Camera-type eye (tissue), 1 donor: ENCODE results near the gene TRIM47. TPM values are rescaled to one million over a fixed set of nuclear protein-coding genes. Genes with fewer than 3 reads are reported as not detected.

Source experiments
- total RNA-seq: library from RNA; depleted of rRNA; stranded (reverse); fragments of >200 nt; gene quantifications from one replicate; pipeline ENCODE4 v1.2.3, GENCODE V29; 2014

Gene TRIM47
- total RNA-seq: 14.9 TPM

GRCh38 chr17:75878174-75878998 is at the start of gene TRIM47:
Gene TRIM47, minus strand, starts transcription at chr17:75878581. Its CDS starts 33 bp downstream, at chr17:75878548.

GRCh38 chr17:75904749-75905521 is 26.6 kb upstream of the TRIM47 start, which contains the start of gene MRPL38:
Gene MRPL38, minus strand, starts transcription at chr17:75904884. Its CDS starts 9 bp downstream, at chr17:75904875.

GRCh38 chr17:75896415-75897159 is 18.2 kb upstream of the TRIM47 start, which contains the start of gene TRIM65:
Gene TRIM65, minus strand, starts transcription at chr17:75896951. Its CDS starts 14 bp downstream, at chr17:75896937.

GRCh38 chr17:75855310-75856061 is 22.9 kb downstream of the TRIM47 start, which contains the start of gene WBP2:
Gene WBP2, minus strand, starts transcription at chr17:75855335. Its CDS starts 38 bp downstream, at chr17:75855297.

GRCh38 chr17:75843577-75844529 is 34.5 kb downstream of the TRIM47 start, which contains the start of gene UNC13D:
Gene UNC13D, minus strand, starts transcription at chr17:75844404. Its CDS starts 67 bp downstream, at chr17:75844337.

Other genes starting within 250 kb of the TRIM47 start
- 3.5 TPM for gene SMIM5, start 245.1 kb downstream of the TRIM47 start, total RNA-seq
- 32.5 TPM for gene RECQL5, start 211.4 kb downstream of the TRIM47 start, total RNA-seq
- 109 TPM for gene SAP30BP, start 211.2 kb downstream of the TRIM47 start, total RNA-seq
- 19.5 TPM for gene ITGB4, start 157.1 kb downstream of the TRIM47 start, total RNA-seq
- gene GALK1, start 113.4 kb downstream of the TRIM47 start, total RNA-seq: 14.5 TPM
- 78.4 TPM for gene UNK, start 93.8 kb downstream of the TRIM47 start, total RNA-seq
- gene UNC13D, start 34.2 kb downstream of the TRIM47 start, total RNA-seq: 5.0 TPM
- 50.5 TPM for gene WBP2, start 23.2 kb downstream of the TRIM47 start, total RNA-seq
- gene TRIM65, start 18.4 kb upstream of the TRIM47 start, total RNA-seq: 24.4 TPM
- gene MRPL38, start 26.3 kb upstream of the TRIM47 start, total RNA-seq: 45.7 TPM
- gene FBF1, start 62.5 kb upstream of the TRIM47 start, total RNA-seq: 19.8 TPM
- 75.3 TPM for gene ACOX1, start 100.6 kb upstream of the TRIM47 start, total RNA-seq
- 22.5 TPM for gene TEN1, start 100.7 kb upstream of the TRIM47 start, total RNA-seq
- gene CDK3, start 122.3 kb upstream of the TRIM47 start, total RNA-seq: 7.5 TPM
- 5.5 TPM for gene EVPL, start 148.7 kb upstream of the TRIM47 start, total RNA-seq
- 57.0 TPM for gene SRP68, start 193.9 kb upstream of the TRIM47 start, total RNA-seq
- not detected for gene GALR2, start 196.2 kb upstream of the TRIM47 start, total RNA-seq
- gene ZACN, start 200.6 kb upstream of the TRIM47 start, total RNA-seq: not detected
- gene EXOC7, start 225.2 kb upstream of the TRIM47 start, total RNA-seq: 131 TPM